ENCODE measurements around the gene FBXO31. TPM values are rescaled to one million over a fixed set of nuclear protein-coding genes. Genes with fewer than 3 reads are reported as not detected.
A peak's percentile ranks its signal among the peaks of the same experiment; 100 is the strongest.

Gene FBXO31
- total and polyA plus RNA-seq, 2 of the 13 experiments (the other 11 are each of a cell fraction or from before 2014, with no cell fraction given) = 92.4 to 101 TPM

DNA sequence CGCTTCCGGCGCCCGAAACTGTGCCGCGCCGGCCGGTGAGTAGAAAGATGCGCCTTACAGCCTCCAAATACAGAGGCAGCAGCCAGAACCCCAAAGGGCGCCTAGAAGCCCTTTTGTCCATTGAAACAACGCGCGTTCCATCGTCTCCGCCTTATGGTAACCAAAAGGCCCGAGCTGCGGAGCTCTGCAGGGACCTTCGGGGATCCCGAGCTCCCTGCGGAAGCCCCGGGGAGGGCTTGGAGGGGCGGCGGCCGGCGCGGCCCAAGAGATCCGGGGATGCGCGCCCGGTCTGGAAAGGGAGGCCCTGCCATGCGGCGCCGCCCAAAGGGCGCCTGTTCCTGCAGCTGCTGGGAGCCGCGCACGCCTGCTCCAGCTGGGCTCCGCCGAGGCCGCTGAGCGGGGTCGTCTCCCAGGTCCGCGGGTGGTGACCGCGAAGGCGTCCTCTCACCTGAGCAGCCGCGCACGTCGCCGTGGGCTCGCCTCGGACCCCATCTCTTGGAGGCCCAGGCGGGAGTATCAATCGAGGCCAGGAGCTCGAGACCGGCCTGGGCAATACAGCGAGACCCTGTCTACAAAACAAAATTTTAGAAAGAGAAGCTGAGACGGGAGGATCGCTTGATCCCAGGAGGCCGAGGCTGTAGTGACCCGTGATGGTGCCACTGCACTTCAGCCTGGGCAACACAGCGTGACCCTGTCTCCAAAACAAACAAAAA is 742 bp upstream of the FBXO31 start (continued):
- no peak; the same call in 1 of the 2 replicates for TF ChIP-seq ATF5 (CRISPR knock-in tag; IDR thresholded peaks at IDR 0.05; ENCODE audit: low read depth)
- no peak for TF ChIP-seq HCFC1 (IDR thresholded peaks at IDR 0.05; ENCODE audit: low read depth, low read length)
- TF ChIP-seq, protein P1, sequence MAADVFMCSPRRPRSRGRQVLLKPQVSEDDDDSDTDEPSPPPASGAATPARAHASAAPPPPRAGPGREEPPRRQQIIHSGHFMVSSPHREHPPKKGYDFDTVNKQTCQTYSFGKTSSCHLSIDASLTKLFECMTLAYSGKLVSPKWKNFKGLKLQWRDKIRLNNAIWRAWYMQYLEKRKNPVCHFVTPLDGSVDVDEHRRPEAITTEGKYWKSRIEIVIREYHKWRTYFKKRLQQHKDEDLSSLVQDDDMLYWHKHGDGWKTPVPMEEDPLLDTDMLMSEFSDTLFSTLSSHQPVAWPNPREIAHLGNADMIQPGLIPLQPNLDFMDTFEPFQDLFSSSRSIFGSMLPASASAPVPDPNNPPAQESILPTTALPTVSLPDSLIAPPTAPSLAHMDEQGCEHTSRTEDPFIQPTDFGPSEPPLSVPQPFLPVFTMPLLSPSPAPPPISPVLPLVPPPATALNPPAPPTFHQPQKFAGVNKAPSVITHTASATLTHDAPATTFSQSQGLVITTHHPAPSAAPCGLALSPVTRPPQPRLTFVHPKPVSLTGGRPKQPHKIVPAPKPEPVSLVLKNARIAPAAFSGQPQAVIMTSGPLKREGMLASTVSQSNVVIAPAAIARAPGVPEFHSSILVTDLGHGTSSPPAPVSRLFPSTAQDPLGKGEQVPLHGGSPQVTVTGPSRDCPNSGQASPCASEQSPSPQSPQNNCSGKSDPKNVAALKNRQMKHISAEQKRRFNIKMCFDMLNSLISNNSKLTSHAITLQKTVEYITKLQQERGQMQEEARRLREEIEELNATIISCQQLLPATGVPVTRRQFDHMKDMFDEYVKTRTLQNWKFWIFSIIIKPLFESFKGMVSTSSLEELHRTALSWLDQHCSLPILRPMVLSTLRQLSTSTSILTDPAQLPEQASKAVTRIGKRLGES (CRISPR knock-in tag; IDR thresholded peaks at IDR 0.05; ENCODE audit: borderline replicate concordance) = no peak
- no peak; the same call in 1 of the 2 replicates for TF ChIP-seq ZNF878 (CRISPR knock-in tag; IDR thresholded peaks at IDR 0.05)
- 0 out of 2 replicates have a peak, but pooled peaks have one; percentile 10 for TF ChIP-seq ZNF354B (CRISPR knock-in tag; IDR thresholded peaks at IDR 0.05)
- TF ChIP-seq PHF21A (CRISPR knock-in tag; IDR thresholded peaks at IDR 0.05) = peak; percentile 69; the same call in 1 of the 2 replicates
- peak; percentile 96 for TF ChIP-seq ASH2L (IDR thresholded peaks at IDR 0.05; ENCODE audit: insufficient read length, low read depth, low read length)
- no peak for TF ChIP-seq BCLAF1 (IDR thresholded peaks at IDR 0.05)
- no peak for TF ChIP-seq SIN3B (IDR thresholded peaks at IDR 0.05; ENCODE audit: low read length)
- TF ChIP-seq FLYWCH1 (CRISPR knock-in tag; IDR thresholded peaks at IDR 0.05) = no peak
- no peak for TF ChIP-seq ZSCAN22 (CRISPR knock-in tag; IDR thresholded peaks at IDR 0.05)
- peak; percentile 23 for TF ChIP-seq ERF (CRISPR knock-in tag; IDR thresholded peaks at IDR 0.05)
- no peak; the same call in 1 of the 2 replicates for TF ChIP-seq SMAD9 (CRISPR knock-in tag; IDR thresholded peaks at IDR 0.05)
- peak; percentile 11; the same call in 1 of the 2 replicates for TF ChIP-seq ZNF205 (CRISPR knock-in tag; IDR thresholded peaks at IDR 0.05)
- TF ChIP-seq ZFP41 (CRISPR knock-in tag; IDR thresholded peaks at IDR 0.05; ENCODE audit: borderline replicate concordance) = peak; percentile 18; the same call in 1 of the 2 replicates
- no peak for TF ChIP-seq SP1 (IDR thresholded peaks at IDR 0.05)
- TF ChIP-seq SP1 (CRISPR knock-in tag; IDR thresholded peaks at IDR 0.05) = no peak
- 0 out of 2 replicates have a peak, but pooled peaks have one; percentile 4 for TF ChIP-seq ZSCAN30 (CRISPR knock-in tag; IDR thresholded peaks at IDR 0.05)
- no peak; the same call in 1 of the 2 replicates for TF ChIP-seq BORCS8-MEF2B (CRISPR knock-in tag; IDR thresholded peaks at IDR 0.05)
- TF ChIP-seq ZMYM3 (CRISPR knock-in tag; IDR thresholded peaks at IDR 0.05) = peak; percentile 98
- no peak for TF ChIP-seq NR2F2 (IDR thresholded peaks at IDR 0.05; ENCODE audit: borderline replicate concordance, low read depth)
- 0 out of 2 replicates have a peak, but pooled peaks have one; percentile 80 for TF ChIP-seq E2F1 (CRISPR knock-in tag; IDR thresholded peaks at IDR 0.05)
- TF ChIP-seq MTA3 (CRISPR knock-in tag; IDR thresholded peaks at IDR 0.05) = no peak
- no peak for TF ChIP-seq ZNF34 (CRISPR knock-in tag; IDR thresholded peaks at IDR 0.05; ENCODE audit: borderline replicate concordance)

All from HepG2 (cell line).